ENCODE data around the gene CNEP1R1.

- TF ChIP-seq CTCF (conservative IDR thresholded peaks at IDR 0.05; ENCODE audit: low read depth, low read length) (no peak), EZH2 (IDR thresholded peaks at IDR 0.05; ENCODE audit: low read length, unreplicated experiment) (no peak)
Measured at GRCh38 chr16:50036426-50036825, 11.4 kb downstream of the CNEP1R1 start.
